HepG2 (cell line): ENCODE data around the gene ABCF1. TPM values are rescaled to one million over a fixed set of nuclear protein-coding genes. Genes with fewer than 3 reads are reported as not detected.

Experiments
- ARNT2 ChIP-seq: sonication (generic); formaldehyde crosslinking; IDR thresholded peaks from 2 replicates; pipeline ENCODE4 v1.8.0; 2022; ENCODE audit warnings: mild to moderate bottlenecking, low read depth, missing genetic modification reagents, moderate library complexity
- ATF2 ChIP-seq: sonication (generic); formaldehyde crosslinking; IDR thresholded peaks from 2 replicates; pipeline ENCODE4 v1.4.0; 2020; ENCODE audit warnings: missing genetic modification reagents
- ATF7 ChIP-seq, 2 experiments: fragments of 450-650 bp in 1 of 2; sonication (generic) in 1 of 2; formaldehyde crosslinking in 1 of 2; IDR thresholded peaks; 2 replicates each; pipeline versions ENCODE4 v1.4.0 to v1.6.1; 2016 to 2020; ENCODE audit warnings: antibody characterized with exemption in 1 of 2, mild to moderate bottlenecking in 1 of 2, missing genetic modification reagents in 1 of 2
- DPF2 ChIP-seq: sonication (generic); formaldehyde crosslinking; IDR thresholded peaks from 2 replicates; pipeline ENCODE4 v1.4.0; 2020; ENCODE audit warnings: mild to moderate bottlenecking, low read depth, missing genetic modification reagents, borderline replicate concordance
- HDAC1 ChIP-seq: sonication (generic); formaldehyde crosslinking; IDR thresholded peaks from 2 replicates; pipeline ENCODE4 v1.5.1; 2020; ENCODE audit warnings: mild to moderate bottlenecking, missing genetic modification reagents
- LBX2 ChIP-seq: sonication (generic); formaldehyde crosslinking; IDR thresholded peaks from 2 replicates; pipeline ENCODE4 v1.5.0; 2020; ENCODE audit warnings: missing genetic modification reagents, mild to moderate bottlenecking, borderline replicate concordance
- NAIF1 ChIP-seq: sonication (generic); formaldehyde crosslinking; IDR thresholded peaks from 2 replicates; pipeline ENCODE4 v1.5.0; 2020; ENCODE audit warnings: mild to moderate bottlenecking, missing genetic modification reagents, borderline replicate concordance
- PAWR ChIP-seq: sonication (generic); formaldehyde crosslinking; IDR thresholded peaks from 2 replicates; pipeline ENCODE4 v1.4.0; 2020; ENCODE audit warnings: missing genetic modification reagents, mild to moderate bottlenecking, borderline replicate concordance
- PAXIP1 ChIP-seq: sonication (generic); formaldehyde crosslinking; conservative IDR thresholded peaks from 2 replicates; pipeline ENCODE4 v1.4.0; 2020; ENCODE audit warnings: mild to moderate bottlenecking, missing genetic modification reagents, moderate library complexity
- PHF8 ChIP-seq: sonication (generic); formaldehyde crosslinking; IDR thresholded peaks from 2 replicates; pipeline ENCODE4 v1.5.0; 2020; ENCODE audit warnings: missing genetic modification reagents
- RXRB ChIP-seq: IDR thresholded peaks from 2 replicates; pipeline ENCODE4 v1.6.1; 2016; ENCODE audit warnings: borderline replicate concordance, missing genetic modification reagents, missing compliant biosample characterization
- SCMH1 ChIP-seq: sonication (generic); formaldehyde crosslinking; IDR thresholded peaks from 2 replicates; pipeline ENCODE4 v1.9.0; 2021; ENCODE audit warnings: missing genetic modification reagents, mild to moderate bottlenecking, borderline replicate concordance
- SOX6 ChIP-seq, 2 experiments: fragments of 450-650 bp in 1 of 2; sonication (generic) in 1 of 2; formaldehyde crosslinking in 1 of 2; IDR thresholded peaks; 2 replicates each; pipeline versions ENCODE4 v1.4.0 to v1.6.1; 2017 to 2020; ENCODE audit warnings: antibody characterized with exemption in 1 of 2, mild to moderate bottlenecking in 1 of 2, missing genetic modification reagents in 1 of 2
- SP4 ChIP-seq: sonication (generic); formaldehyde crosslinking; IDR thresholded peaks from 2 replicates; pipeline ENCODE4 v1.8.1; 2023; ENCODE audit warnings: mild to moderate bottlenecking, missing genetic modification reagents
- STAG1 ChIP-seq: sonication (generic); formaldehyde crosslinking; IDR thresholded peaks from 2 replicates; pipeline ENCODE4 v1.4.0; 2020; ENCODE audit warnings: missing genetic modification reagents
- SUZ12 ChIP-seq: fragments of 150-350 bp; IDR thresholded peaks from 2 replicates; pipeline ENCODE4 v1.6.1; 2014; ENCODE audit warnings: low read depth, low read length
- TMF1 ChIP-seq: sonication (generic); formaldehyde crosslinking; IDR thresholded peaks from 2 replicates; pipeline ENCODE4 v1.8.1; 2022; ENCODE audit warnings: low read depth, missing genetic modification reagents
- XRCC5 ChIP-seq: fragments of 200-400 bp; formaldehyde crosslinking; optimal IDR thresholded peaks from 2 replicates; pipeline ENCODE3; 2017; ENCODE audit warnings: mild to moderate bottlenecking, low read length
- ZBTB7A ChIP-seq: sonication (generic); formaldehyde crosslinking; IDR thresholded peaks from 2 replicates; pipeline ENCODE4 v1.8.0; 2022; ENCODE audit warnings: mild to moderate bottlenecking, missing genetic modification reagents
- ZKSCAN1 ChIP-seq: fragments of 150-350 bp; IDR thresholded peaks from 2 replicates; pipeline ENCODE4 v1.6.1; 2014; ENCODE audit warnings: low read length
- ZNF10 ChIP-seq: sonication (generic); formaldehyde crosslinking; IDR thresholded peaks from 2 replicates; pipeline ENCODE4 v1.4.0; 2020; ENCODE audit warnings: mild to moderate bottlenecking, low read depth, missing genetic modification reagents, borderline replicate concordance
- ZNF275 ChIP-seq: sonication (generic); formaldehyde crosslinking; IDR thresholded peaks from 2 replicates; pipeline ENCODE4 v1.8.0; 2022; ENCODE audit warnings: missing genetic modification reagents, mild to moderate bottlenecking, inconsistent platforms, borderline replicate concordance
- ZNF317 ChIP-seq: sonication (generic); formaldehyde crosslinking; IDR thresholded peaks from 2 replicates; pipeline ENCODE4 v1.5.0; 2020; ENCODE audit warnings: mild to moderate bottlenecking, missing genetic modification reagents
- polyA plus RNA-seq, 8 experiments: library from polyadenylated mRNA; depleted of rRNA in 3 of 8; stranded (reverse) in 7 of 8; unstranded in 1 of 8; fragments of >200 nt; fragmentation: Illumina TruSeq in 4 of 8; extraction: Trizol in 4 of 8; gene quantifications; 2 replicates each; pipeline versions ENCODE4 v1.2.1 to v1.2.3, GENCODE V29; 2011 to 2016; ENCODE audit warnings: low read depth in 4 of 8, missing spikeins in 1 of 8, mixed read lengths in 1 of 8; ENCODE audit not compliant: insufficient read depth in 1 of 8
- total RNA-seq, 5 experiments: library from RNA; depleted of rRNA; stranded (reverse); fragments of >200 nt; fragmentation: Illumina TruSeq; extraction: Trizol; gene quantifications; 2 replicates each; pipeline ENCODE4 v1.2.3, GENCODE V29; 2016; ENCODE audit warnings: low read depth in 1 of 5

Gene ABCF1
- total and polyA plus RNA-seq, 2 of the 13 experiments (the other 11 are each of a cell fraction or from before 2014, with no cell fraction given), result 25.4 to 98.9 TPM

GRCh38 chr6:30617565-30618269 is 46.5 kb downstream of the ABCF1 start, which contains the start of gene MRPS18B (continued):
- TF ChIP-seq SCMH1 (CRISPR knock-in tag) (no peak), PAXIP1 (CRISPR knock-in tag) (peak; percentile 40), LBX2 (CRISPR knock-in tag) (no peak), NAIF1 (CRISPR knock-in tag) (peak; percentile 50; the same call in 1 of the 2 replicates), DPF2 (no peak), ATF7 (IDR thresholded peaks at IDR 0.05) (no peak), ATF7 (CRISPR knock-in tag; IDR thresholded peaks at IDR 0.05) (0 out of 2 replicates have a peak, but pooled peaks have one; percentile 33), ZBTB7A (peak; percentile 72), TMF1 (CRISPR knock-in tag) (no peak; the same call in 1 of the 2 replicates), PAWR (CRISPR knock-in tag) (no peak), ARNT2 (CRISPR knock-in tag) (peak; percentile 36; the same call in 1 of the 2 replicates), HDAC1 (CRISPR knock-in tag) (peak; percentile 87), ZNF10 (CRISPR knock-in tag) (no peak), ZNF317 (CRISPR knock-in tag) (peak; percentile 72), SP4 (peak; percentile 77), PHF8 (CRISPR knock-in tag) (peak; percentile 82), ZKSCAN1 (no peak), RXRB (CRISPR knock-in tag) (peak; percentile 19; the same call in 1 of the 2 replicates), ZNF275 (CRISPR knock-in tag) (0 out of 2 replicates have a peak, but pooled peaks have one; percentile 48), ATF2 (0 out of 2 replicates have a peak, but pooled peaks have one; percentile 19), SOX6 (IDR thresholded peaks at IDR 0.05) (no peak), SOX6 (CRISPR knock-in tag; IDR thresholded peaks at IDR 0.05) (peak; percentile 75), SUZ12 (no peak), XRCC5 (peak; percentile 54), STAG1 (peak; percentile 15; the same call in 1 of the 2 replicates)
